Gastrocnemius medialis (tissue), 4 donors: ENCODE data around the gene CACYBP.

Experiments
- CTCF ChIP-seq, 5 experiments: fragments of 450-650 bp in 3 of 5; fragments of 200-600 bp in 2 of 5; sonication (generic) in 2 of 5; IDR thresholded peaks in 4 of 5; conservative IDR thresholded peaks in 1 of 5; 1 replicate in 4 of 5; 2 replicates in 1 of 5; pipeline ENCODE4 v1.5.1; 2016 to 2019; ENCODE audit warnings: antibody characterized with exemption in 5 of 5, mild to moderate bottlenecking in 3 of 5, moderate library complexity in 3 of 5
- POLR2A ChIP-seq, 2 donors: fragments of 450-650 bp; IDR thresholded peaks; one replicate each; pipeline ENCODE4 v1.6.1; 2017; ENCODE audit warnings: antibody characterized with exemption in 2 of 2, mild to moderate bottlenecking in 2 of 2, moderate library complexity in 2 of 2

GRCh38 chr1:175037416-175037815 is 37.7 kb downstream of the CACYBP start:
- no peak for TF ChIP-seq CTCF (IDR thresholded peaks at IDR 0.05 in 4 of 5, conservative IDR thresholded peaks at IDR 0.05 in 1 of 5)
- TF ChIP-seq POLR2A (IDR thresholded peaks at IDR 0.05), result no peak
